NCI-H1092 (cell line): ENCODE results near the gene ZRANB2.

Experiments used
- DNase-seq: peaks from one replicate; lab custom pipeline; 2025; lab: John Stamatoyannopoulos, UW

The ZRANB2 gene, protein sequence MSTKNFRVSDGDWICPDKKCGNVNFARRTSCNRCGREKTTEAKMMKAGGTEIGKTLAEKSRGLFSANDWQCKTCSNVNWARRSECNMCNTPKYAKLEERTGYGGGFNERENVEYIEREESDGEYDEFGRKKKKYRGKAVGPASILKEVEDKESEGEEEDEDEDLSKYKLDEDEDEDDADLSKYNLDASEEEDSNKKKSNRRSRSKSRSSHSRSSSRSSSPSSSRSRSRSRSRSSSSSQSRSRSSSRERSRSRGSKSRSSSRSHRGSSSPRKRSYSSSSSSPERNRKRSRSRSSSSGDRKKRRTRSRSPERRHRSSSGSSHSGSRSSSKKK

GRCh38 chr1:71080739-71081696 lies at the start of gene ZRANB2:
ZRANB2 (minus strand) TSS chr1:71081035; CDS start chr1:71080995, 40 bp downstream.
- DNase-seq, result peak; percentile 90

DNA sequence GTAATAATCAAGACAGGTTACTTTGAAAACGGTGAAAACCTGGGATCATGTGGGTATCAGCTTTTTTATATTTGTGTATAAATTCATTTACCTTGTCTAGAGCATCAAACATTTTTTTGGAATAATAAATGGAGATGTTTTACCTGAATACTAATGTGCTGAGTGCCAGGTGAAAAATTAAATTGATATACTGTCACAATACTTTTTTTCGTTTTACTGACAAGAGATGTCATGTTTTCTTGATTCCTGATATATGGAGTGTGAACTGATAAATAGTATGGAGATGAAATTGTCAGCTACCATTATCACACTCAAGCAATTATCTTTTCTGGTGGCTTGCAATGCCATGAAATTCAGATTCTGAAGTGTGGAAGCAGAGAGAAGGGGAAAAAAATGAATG lies 47.2 kb upstream of the ZRANB2 start:
- DNase-seq, result no peak

DNA sequence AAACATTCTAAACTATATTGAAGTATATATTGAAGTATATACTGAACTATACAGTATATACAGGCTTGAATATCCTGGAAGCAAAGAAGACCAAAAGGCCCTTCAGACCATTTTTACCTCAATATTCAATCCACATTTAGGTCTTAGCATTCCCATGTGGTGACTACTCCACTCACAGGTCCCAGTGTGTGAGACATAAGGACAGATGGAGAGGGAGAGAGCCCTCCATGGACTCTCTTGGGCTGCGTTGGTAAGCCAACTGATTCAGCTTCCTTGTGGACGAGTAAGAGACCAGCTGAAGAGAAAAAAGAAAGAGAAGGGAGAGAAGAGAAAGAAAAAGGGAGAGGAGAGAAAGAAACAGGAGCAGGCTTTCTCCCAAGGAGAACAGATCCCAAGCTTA lies 37.3 kb upstream of the ZRANB2 start:
- DNase-seq, result no peak

DNA sequence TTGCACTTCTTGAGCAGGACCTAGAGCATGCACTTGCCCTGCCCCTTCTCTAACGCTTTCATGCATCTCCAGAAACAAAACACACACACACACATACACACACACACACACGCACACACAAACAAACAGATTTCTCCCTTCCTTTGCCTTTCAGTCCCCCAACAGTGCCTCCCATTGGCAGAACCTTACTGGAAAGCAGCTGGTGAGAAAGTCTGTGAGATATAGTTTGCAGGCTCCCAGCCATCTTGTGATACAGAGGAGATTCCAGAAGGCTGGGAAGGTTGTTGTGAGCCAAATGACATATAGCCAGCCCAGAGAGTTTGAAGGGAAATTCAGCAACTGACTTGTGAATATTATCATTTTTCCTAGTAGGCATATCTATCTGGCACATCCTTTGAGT lies 35.9 kb upstream of the ZRANB2 start:
- no peak for DNase-seq

DNA sequence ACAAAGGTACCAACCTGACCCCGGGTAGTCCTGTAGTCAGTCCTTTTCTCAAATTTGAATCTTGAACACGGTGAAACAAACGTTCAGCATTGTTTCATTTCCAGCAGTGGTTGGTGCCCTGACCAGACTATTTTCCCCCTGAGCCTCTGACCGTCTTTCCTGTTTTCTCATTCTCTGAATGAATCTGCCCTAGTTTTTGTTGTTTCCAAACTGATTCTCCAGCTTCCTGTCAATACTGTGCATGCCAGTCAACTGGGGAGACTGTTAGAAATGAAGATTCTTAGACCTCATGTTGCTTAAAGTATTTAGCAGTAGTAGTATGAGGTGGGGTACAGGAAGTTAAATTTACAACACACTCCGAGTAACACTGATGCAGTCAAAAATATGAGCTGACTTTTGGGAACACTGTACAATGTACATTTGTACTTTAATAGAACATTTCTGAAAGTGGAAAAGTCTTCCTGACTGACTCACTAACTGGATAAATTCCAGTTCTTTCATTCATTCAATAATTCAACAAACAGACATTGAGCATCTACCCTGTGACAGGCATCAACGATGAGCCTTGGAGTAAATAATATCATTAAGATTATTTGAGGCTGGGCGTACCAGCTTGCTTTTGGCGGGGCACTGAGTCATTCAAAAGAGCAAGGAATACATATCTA lies 26.0 kb upstream of the ZRANB2 start:
- DNase-seq, result no peak

- DNase-seq, result no peak
Observed at GRCh38 chr1:71104417-71104816, 23.6 kb upstream of the ZRANB2 start.

DNA sequence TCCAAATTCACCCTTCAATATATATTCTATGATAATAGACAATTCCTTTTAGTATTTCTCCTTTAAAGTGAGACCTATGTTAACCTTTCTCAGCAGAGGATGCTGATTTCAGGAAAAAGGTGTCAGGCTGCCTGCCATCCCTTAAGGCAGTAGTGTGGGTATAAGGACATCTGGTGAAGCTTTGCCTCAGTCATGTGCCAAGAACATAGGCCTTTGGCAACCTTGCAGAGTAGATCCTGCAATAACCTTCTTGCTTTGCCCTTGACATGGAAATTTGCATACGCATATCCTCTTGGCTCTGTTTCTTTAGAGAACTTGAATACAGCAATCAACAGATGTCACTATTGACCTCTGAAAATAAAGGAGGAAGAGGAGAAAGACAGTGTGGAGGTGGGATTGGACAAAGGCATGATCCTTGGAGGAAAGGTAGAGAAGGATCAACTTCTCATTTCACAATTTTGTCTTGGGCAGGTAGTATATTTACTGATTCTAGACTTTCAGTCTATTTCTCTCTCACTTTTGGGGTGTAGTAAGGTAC lies 21.1 kb upstream of the ZRANB2 start:
- no peak for DNase-seq

DNA sequence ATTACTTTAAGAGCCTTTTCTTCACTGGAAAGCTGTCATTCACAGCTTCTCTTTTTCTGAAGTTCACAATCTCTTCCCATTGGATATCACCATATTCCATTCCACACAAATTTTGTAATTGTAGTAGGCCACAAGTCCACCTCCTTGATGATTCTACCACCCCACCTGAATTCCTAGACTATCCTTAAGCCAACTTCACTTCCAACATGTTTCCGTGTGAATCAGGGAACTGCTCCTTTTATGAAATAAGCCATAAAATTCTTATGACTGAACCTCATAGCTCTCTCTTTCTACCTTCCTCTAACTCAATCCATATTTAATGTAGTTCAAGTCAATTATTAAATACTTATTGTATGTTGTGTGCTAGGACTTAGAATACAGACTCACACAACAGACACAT lies 16.6 kb upstream of the ZRANB2 start:
- DNase-seq, result no peak

GRCh38 chr1:71094913-71095312 lies 14.1 kb upstream of the ZRANB2 start:
- DNase-seq, result no peak

DNA sequence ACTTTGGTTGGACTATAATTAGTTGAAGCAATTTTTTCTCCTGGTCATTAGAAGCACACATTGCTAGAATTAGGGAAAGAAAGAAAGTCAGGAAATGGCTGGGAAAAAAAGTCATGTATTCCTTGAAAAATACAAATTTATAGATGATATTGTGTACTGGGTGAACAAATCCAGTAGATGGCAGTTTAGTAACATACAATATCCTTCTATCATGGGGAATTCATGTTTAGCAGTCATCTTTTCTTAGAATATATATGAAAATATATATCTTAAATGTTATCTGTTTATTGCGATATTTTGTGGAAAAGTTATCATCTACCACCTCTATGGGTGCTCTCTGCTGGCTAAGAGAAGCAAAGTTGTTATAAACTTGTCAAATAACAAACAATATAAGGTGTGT lies 13.1 kb upstream of the ZRANB2 start:
- DNase-seq, result no peak

DNA sequence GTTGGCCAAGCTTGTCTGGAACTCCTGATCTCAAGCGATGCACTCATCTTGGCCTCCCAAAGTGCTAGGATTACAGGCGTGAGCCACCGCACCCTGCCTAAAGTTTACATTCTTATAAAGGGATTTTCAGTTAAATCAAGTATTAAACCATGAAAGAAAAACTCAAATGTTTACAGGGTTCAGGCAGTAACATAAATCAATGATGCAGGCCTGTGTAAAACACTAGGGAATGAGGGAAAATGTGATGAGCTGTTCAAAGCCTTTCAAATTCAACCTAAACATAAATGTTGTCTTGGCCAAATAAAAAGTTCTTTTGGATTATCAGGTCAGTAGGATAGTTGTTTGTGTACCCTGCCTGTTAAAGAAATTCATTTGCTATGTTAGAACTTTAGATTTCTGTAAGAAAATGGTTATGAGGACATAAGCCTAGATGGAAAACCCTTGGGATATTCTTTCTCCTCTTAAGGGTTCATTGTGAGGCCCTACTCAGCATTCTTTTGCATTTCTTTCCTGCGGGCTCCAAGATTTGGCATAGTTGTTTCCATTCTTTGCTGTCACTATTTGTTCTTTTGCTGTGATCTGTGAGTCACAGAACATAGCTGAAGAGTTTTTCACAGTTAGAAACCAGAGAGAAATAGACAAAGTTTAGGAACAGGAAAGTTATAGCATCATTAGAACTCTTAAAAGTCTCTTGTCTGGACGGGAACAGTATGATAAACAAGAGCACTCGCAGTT lies 8.9 kb upstream of the ZRANB2 start:
- no peak for DNase-seq

DNA sequence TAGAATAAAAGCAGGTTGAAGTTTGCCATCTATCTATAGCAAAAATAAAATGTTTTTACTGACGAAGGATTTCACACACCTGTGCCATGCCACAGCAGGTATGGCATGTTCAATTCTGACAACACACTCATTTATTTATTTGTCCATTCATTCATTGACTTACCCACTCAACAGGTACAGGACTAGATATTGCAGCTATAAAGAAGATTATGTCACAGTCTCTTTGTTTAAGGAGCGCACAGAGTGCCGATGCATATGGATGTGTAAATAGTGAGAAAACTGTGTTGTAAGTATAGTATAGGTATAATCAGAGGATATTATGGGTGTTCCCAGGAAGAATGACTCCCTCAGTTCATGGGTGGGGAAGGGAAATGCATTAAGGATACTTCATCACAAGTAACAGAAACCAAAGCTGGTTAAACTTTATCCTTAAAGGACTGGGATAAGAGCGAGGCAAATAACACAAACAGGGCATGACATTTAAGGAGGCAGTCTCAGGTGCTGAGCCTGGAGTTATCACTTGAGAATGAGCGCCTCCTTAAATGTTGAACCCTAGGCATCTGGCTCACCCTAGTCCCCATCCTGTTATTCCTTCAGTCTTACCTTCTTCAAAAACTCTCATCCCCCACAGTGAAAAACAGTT lies 7.9 kb upstream of the ZRANB2 start:
- DNase-seq, result no peak

GRCh38 chr1:71087713-71088112 lies 6.9 kb upstream of the ZRANB2 start:
- DNase-seq, result no peak

- DNase-seq, result no peak
Observed at GRCh38 chr1:71087060-71087459, 6.2 kb upstream of the ZRANB2 start.

DNA sequence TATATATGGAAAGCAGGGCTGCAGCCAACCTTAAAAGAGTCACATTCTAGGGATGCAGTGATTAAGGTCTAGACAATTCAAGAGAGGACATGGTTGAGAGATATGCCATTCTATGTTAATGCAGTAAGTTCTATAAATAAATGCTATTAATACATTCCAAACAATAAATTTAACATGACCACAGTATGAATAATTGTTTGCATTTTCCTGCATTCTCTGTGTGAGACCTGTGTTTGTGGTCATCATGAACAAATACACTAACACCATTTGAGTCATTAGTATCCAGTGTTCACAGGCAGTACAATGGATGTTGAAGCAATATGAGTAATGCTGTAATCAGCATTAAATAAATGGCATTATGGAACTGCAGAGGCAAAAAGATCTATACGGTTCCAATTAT lies 5.5 kb upstream of the ZRANB2 start:
- no peak for DNase-seq

- DNase-seq, result no peak
Observed at GRCh38 chr1:71083271-71083670, 2.4 kb upstream of the ZRANB2 start.

- no peak for DNase-seq
Observed at GRCh38 chr1:71081697-71082080, 854 bp upstream of the ZRANB2 start.

GRCh38 chr1:71080230-71080738 lies 551 bp downstream of the ZRANB2 start:
- DNase-seq, result no peak

GRCh38 chr1:71074681-71075080 lies 6.2 kb downstream of the ZRANB2 start:
- DNase-seq, result no peak

DNA sequence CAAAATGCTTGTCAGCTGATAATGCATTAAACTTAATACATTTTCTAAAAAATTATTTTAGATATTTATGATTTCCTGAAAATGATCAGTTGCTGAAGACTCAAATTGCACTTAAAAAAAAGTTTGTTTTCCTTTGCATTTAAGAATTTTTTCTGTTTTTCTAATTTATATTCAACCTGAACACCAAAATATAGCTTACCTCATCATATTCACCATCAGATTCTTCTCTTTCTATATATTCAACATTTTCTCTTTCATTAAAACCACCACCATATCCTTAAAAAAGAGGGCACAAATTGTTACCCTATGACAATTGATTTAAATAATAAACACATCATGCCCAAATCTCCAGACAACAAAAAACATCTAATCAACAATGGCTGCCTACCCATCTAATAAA lies 8.6 kb downstream of the ZRANB2 start:
- no peak for DNase-seq

- DNase-seq, result no peak
Observed at GRCh38 chr1:71071720-71072119, 9.1 kb downstream of the ZRANB2 start.
